ENCODE data around the gene GADD45G. TPM values are rescaled to one million over a fixed set of nuclear protein-coding genes. Genes with fewer than 3 reads are reported as not detected.

GADD45G gene
- total RNA-seq, 1 donor from 2014 or later, result 10.9 TPM

GRCh38 chr9:89592963-89593726 lies 11.7 kb upstream of the GADD45G start:
- intact Hi-C loops (cut with micrococcal nuclease), result loop anchor here (1.0 kb wide), 1 partner anchor 509 kb away; no protein-coding TSS in a partner anchor

GRCh38 chr9:89593727-89594427 lies 10.9 kb upstream of the GADD45G start:
- intact Hi-C loops (cut with micrococcal nuclease), result loop anchor here (1.0 kb wide), 1 partner anchor 508 kb away; no protein-coding TSS in a partner anchor

- intact Hi-C loops (cut with micrococcal nuclease), result no loop called here
Measured at GRCh38 chr9:89594811-89595550, 9.8 kb upstream of the GADD45G start.

- intact Hi-C loops (cut with micrococcal nuclease), result no loop called here
Measured at GRCh38 chr9:89595646-89596045, 9.2 kb upstream of the GADD45G start.

GRCh38 chr9:89596937-89597555 lies 7.8 kb upstream of the GADD45G start:
- intact Hi-C loops (cut with micrococcal nuclease), result no loop called here

GRCh38 chr9:89597711-89598362 lies 7.0 kb upstream of the GADD45G start:
- intact Hi-C loops (cut with micrococcal nuclease), result loop anchor here (1.0 kb wide), 1 partner anchor 504 kb away; no protein-coding TSS in a partner anchor

GRCh38 chr9:89598363-89598713 lies 6.5 kb upstream of the GADD45G start:
- intact Hi-C loops (cut with micrococcal nuclease), result loop anchor here (1.0 kb wide), 1 partner anchor 504 kb away; no protein-coding TSS in a partner anchor

GRCh38 chr9:89598926-89599325 lies 5.9 kb upstream of the GADD45G start:
- intact Hi-C loops (cut with micrococcal nuclease), result loop anchor here (1.0 kb wide), 1 partner anchor 503 kb away; no protein-coding TSS in a partner anchor

GRCh38 chr9:89600831-89601230 lies 4.0 kb upstream of the GADD45G start:
- intact Hi-C loops (cut with micrococcal nuclease), result loop anchor here (5.0 to 10.0 kb wide), 5 partner anchors 56 to 1274 kb away; partner anchors contain the start of gene SEMA4D

- intact Hi-C loops (cut with micrococcal nuclease), result loop anchor here (5.0 to 10.0 kb wide), 5 partner anchors 56 to 1273 kb away; partner anchors contain the start of gene SEMA4D
Measured at GRCh38 chr9:89601306-89601705, 3.5 kb upstream of the GADD45G start.

GRCh38 chr9:89601856-89602562 lies 2.8 kb upstream of the GADD45G start:
- intact Hi-C loops (cut with micrococcal nuclease), result loop anchor here (5.0 to 10.0 kb wide), 5 partner anchors 55 to 1273 kb away; partner anchors contain the start of gene SEMA4D

GRCh38 chr9:89602978-89603766 lies 1.6 kb upstream of the GADD45G start:
- intact Hi-C loops (cut with micrococcal nuclease), result loop anchor here (1.0 to 10.0 kb wide), 9 partner anchors 54 to 1272 kb away; partner anchors contain the start of gene SEMA4D

- intact Hi-C loops (cut with micrococcal nuclease), result loop anchor here (1.0 to 10.0 kb wide), 10 partner anchors 53 to 1271 kb away; partner anchors contain the start of gene SEMA4D
Measured at GRCh38 chr9:89603767-89604665, 796 bp upstream of the GADD45G start.

- intact Hi-C loops (cut with micrococcal nuclease), result loop anchor here (1.0 to 10.0 kb wide), 4 partner anchors 95 to 1269 kb away; no protein-coding TSS in a partner anchor
Measured at GRCh38 chr9:89605465-89606048, 745 bp downstream of the GADD45G start.

GRCh38 chr9:89606049-89606623 lies 1.3 kb downstream of the GADD45G start:
- intact Hi-C loops (cut with micrococcal nuclease), result loop anchor here (10.0 kb wide), 2 partner anchors 619 to 1269 kb away; no protein-coding TSS in a partner anchor

GRCh38 chr9:89606624-89607311 lies 2.0 kb downstream of the GADD45G start:
- intact Hi-C loops (cut with micrococcal nuclease), result loop anchor here (10.0 kb wide), 2 partner anchors 618 to 1268 kb away; no protein-coding TSS in a partner anchor
